CD4-positive, alpha-beta T cell (primary cell): ENCODE data around the gene DAPK3. TPM values are rescaled to one million over a fixed set of nuclear protein-coding genes. Genes with fewer than 3 reads are reported as not detected.

ENCODE experiments used
- ATAC-seq: fragments of 200-7000 bp; cut with Tn5 transposase; one replicate; pipeline ENCODE4 v1.10.0; 2022; ENCODE audit warnings: mild to moderate bottlenecking; ENCODE audit not compliant: poor library complexity
- CTCF ChIA-PET: fragments of 350-600 bp; sonication (Branson Sonifier 250); formaldehyde crosslinking; loops from one replicate; lab custom pipeline; 2021; ENCODE audit warnings: antibody characterized with exemption, inconsistent platforms; lab: Charles Lee
- POLR2A ChIA-PET: fragments of 350-600 bp; sonication (Branson Sonifier 250); formaldehyde crosslinking; loops from one replicate; lab custom pipeline; 2021; ENCODE audit warnings: antibody characterized with exemption, inconsistent platforms; lab: Charles Lee
- DNase-seq, 14 experiments: peaks; one replicate each; pipeline ENCODE4 v3.0.0-alpha.2; 2013 to 2020; ENCODE audit warnings: mixed read lengths in 2 of 14
- H3K27ac ChIP-seq, 2 donors: one replicate each; pipeline versions ENCODE4 v1.5.1 to v1.7.0; 2013; ENCODE audit warnings: low read length in 2 of 2, low read depth in 1 of 2, mild to moderate bottlenecking in 1 of 2
- H3K27me3 ChIP-seq, 2 experiments: 1 replicate in 1 of 2; 2 replicates in 1 of 2; pipeline versions ENCODE4 v1.6.1 to v1.7.0; 2013; ENCODE audit warnings: low read length in 2 of 2, control low read depth in 1 of 2, mild to moderate bottlenecking in 1 of 2, moderate library complexity in 1 of 2; ENCODE audit not compliant: insufficient read depth in 2 of 2, control insufficient read depth in 1 of 2
- H3K36me3 ChIP-seq: one replicate; pipeline ENCODE4 v1.6.1; 2013; ENCODE audit warnings: low read length, control low read depth; ENCODE audit not compliant: insufficient read depth
- H3K4me1 ChIP-seq: one replicate; pipeline ENCODE4 v1.6.1; 2013; ENCODE audit warnings: low read length, control low read depth; ENCODE audit not compliant: insufficient read depth
- H3K4me3 ChIP-seq: one replicate; pipeline ENCODE4 v1.5.1; 2013; ENCODE audit warnings: mild to moderate bottlenecking, low read length, moderate library complexity
- H3K9me3 ChIP-seq, 2 experiments: 1 replicate in 1 of 2; 2 replicates in 1 of 2; pipeline versions ENCODE4 v1.6.1 to v1.7.0; 2013; ENCODE audit warnings: low read length in 2 of 2, mild to moderate bottlenecking in 2 of 2, control low read depth in 1 of 2, moderate library complexity in 1 of 2; ENCODE audit not compliant: control insufficient read depth in 1 of 2, insufficient read depth in 1 of 2
- H3K27ac Mint-ChIP-seq: one replicate; pipeline ENCODE4 v1.8.0; 2020; ENCODE audit warnings: mixed read lengths
- H3K27me3 Mint-ChIP-seq: one replicate; pipeline ENCODE4 v1.8.0; 2021; ENCODE audit warnings: mixed read lengths
- H3K36me3 Mint-ChIP-seq: one replicate; pipeline ENCODE4 v1.8.0; 2021; ENCODE audit warnings: low read depth, mixed read lengths
- H3K4me1 Mint-ChIP-seq: one replicate; pipeline ENCODE4 v1.8.0; 2021; ENCODE audit warnings: low read depth, mixed read lengths
- H3K4me3 Mint-ChIP-seq: one replicate; pipeline ENCODE4 v1.8.0; 2020; ENCODE audit warnings: mild to moderate bottlenecking, mixed read lengths
- H3K9me3 Mint-ChIP-seq: one replicate; pipeline ENCODE4 v1.8.0; 2020; ENCODE audit warnings: mixed read lengths
- CTCF ChIP-seq: fragments of 200-600 bp; IDR thresholded peaks from one replicate; pipeline ENCODE4 v1.8.0; 2022; ENCODE audit warnings: antibody characterized with exemption, mild to moderate bottlenecking
- intact Hi-C, 2 experiments: fragments of 100-400 bp; cut with DNase I in 1 of 2; cut with micrococcal nuclease in 1 of 2; formaldehyde crosslinking; loops; one replicate each; pipeline versions ENCODE4 v1.15.1 to v1.9.0; 2023 to 2025; cut with DNase I, micrococcal nuclease
- total RNA-seq, 174 experiments: library from RNA in 2 of 174; stranded (reverse) in 2 of 174; gene quantifications; one replicate each; pipeline ENCODE4 v1.2.3 and lab custom pipeline; 2021 to 2026

The DAPK3 gene
- total RNA-seq, 2 experiments from 2014 or later, result 21.1 to 22.9 TPM

GRCh38 chr19:3983936-3984583 lies 13.2 kb upstream of the DAPK3 start:
- no peak for TF ChIP-seq CTCF
- intact Hi-C loops, result loop anchor here (2.0 to 10.0 kb wide), 2 partner anchors 13 to 121 kb away; partner anchors contain the start of gene DAPK3 (in 1 of the 2)
- Histone ChIP-seq H3K27me3 (no peaks in the 10 kb centered on the region), H3K36me3 (peaks cover 54% of the 10 kb centered on the region), H3K9me3 (peaks cover 0 to 9% of the 10 kb centered on the region in 2 experiments), H3K4me1 (peaks cover 75% of the 10 kb centered on the region), H3K4me3 (peak overlapping the region; percentile 88), H3K27ac (peak overlapping the region; percentile 90 to 92)
- Mint-ChIP-seq H3K27me3 (no peaks in the 10 kb centered on the region), H3K4me3 (peak overlapping the region; percentile 97), H3K9me3 (no peaks in the 10 kb centered on the region), H3K36me3 (peaks cover 74% of the 10 kb centered on the region), H3K27ac (peak overlapping the region; percentile 91), H3K4me1 (peaks cover 50% of the 10 kb centered on the region)
- ATAC-seq (no peak), DNase-seq (peak in 2 of 14 experiments; percentile 42 to 61)
- ChIA-PET POLR2A (interaction anchor here (0.7 to 4.9 kb wide), 6 partner anchors 9 to 981 kb away, joined by 3 to 72 read pairs (median 11); partner anchors contain the start of genes APBA3, DAPK3, MRPL54 and PIAS4), CTCF (interaction anchor here (1.1 to 2.2 kb wide), 2 partner anchors 12 to 24 kb away, joined by 4 to 12 read pairs; partner anchors contain the start of gene PIAS4)

GRCh38 chr19:3983542-3983914 lies 12.6 kb upstream of the DAPK3 start:
- peak overlapping the region; percentile 97 for H3K4me3 Mint-ChIP-seq
- CTCF ChIA-PET, result interaction anchor here (1.1 kb wide), 1 partner anchor 11 kb away, joined by 4 read pairs; no protein-coding TSS in a partner anchor
- peaks cover 58% of the 10 kb centered on the region for H3K36me3 ChIP-seq
- ATAC-seq, result no peak
- H3K27ac ChIP-seq, result peak overlapping the region; percentile 90 to 92
- intact Hi-C loops, result loop anchor here in 1 of 2 experiments (10.0 kb wide), 1 partner anchor 121 kb away; no protein-coding TSS in a partner anchor
- H3K27me3 ChIP-seq, result no peaks in the 10 kb centered on the region
- POLR2A ChIA-PET, result interaction anchor here (1.0 to 4.9 kb wide), 5 partner anchors 8 to 221 kb away, joined by 4 to 72 read pairs (median 18); partner anchors contain the start of genes APBA3, DAPK3, MRPL54 and PIAS4
- H3K4me1 Mint-ChIP-seq, result peaks cover 50% of the 10 kb centered on the region
- TF ChIP-seq CTCF, result no peak
- peaks cover 77% of the 10 kb centered on the region for H3K36me3 Mint-ChIP-seq
- peaks cover 77% of the 10 kb centered on the region for H3K4me1 ChIP-seq
- H3K27ac Mint-ChIP-seq, result peak overlapping the region; percentile 91
- no peaks in the 10 kb centered on the region for H3K9me3 Mint-ChIP-seq
- no peaks in the 10 kb centered on the region for H3K27me3 Mint-ChIP-seq
- H3K9me3 ChIP-seq, result peaks cover 0 to 9% of the 10 kb centered on the region in 2 experiments
- H3K4me3 ChIP-seq, result peak overlapping the region; percentile 88
- no peak for DNase-seq

GRCh38 chr19:3982701-3983541 lies 12.0 kb upstream of the DAPK3 start:
- ChIA-PET CTCF (interaction anchor here (1.1 kb wide), 1 partner anchor 11 kb away, joined by 4 read pairs; no protein-coding TSS in a partner anchor), POLR2A (interaction anchor here (1.0 to 4.9 kb wide), 4 partner anchors 7 to 84 kb away, joined by 4 to 72 read pairs (median 11); partner anchors contain the start of genes DAPK3, PIAS4 and ZBTB7A)
- Mint-ChIP-seq H3K27ac (peak overlapping the region; percentile 91), H3K27me3 (no peaks in the 10 kb centered on the region), H3K9me3 (no peaks in the 10 kb centered on the region), H3K4me3 (peak overlapping the region; percentile 97), H3K4me1 (peaks cover 53% of the 10 kb centered on the region), H3K36me3 (peaks cover 83% of the 10 kb centered on the region)
- Histone ChIP-seq H3K27ac (peak overlapping the region in 1 of 2 donors; percentile 92), H3K9me3 (peaks cover 0 to 11% of the 10 kb centered on the region in 2 experiments), H3K4me1 (peaks cover 72% of the 10 kb centered on the region), H3K4me3 (no peak overlapping the region), H3K27me3 (no peaks in the 10 kb centered on the region), H3K36me3 (peaks cover 63% of the 10 kb centered on the region)
- no peak for ATAC-seq
- TF ChIP-seq CTCF, result no peak
- DNase-seq, result peak in 3 of 14 experiments; percentile 11 to 47 (median 23)
- intact Hi-C loops, result loop anchor here in 1 of 2 experiments (10.0 kb wide), 1 partner anchor 122 kb away; no protein-coding TSS in a partner anchor
